LNCAP (cell line): ENCODE results near the gene KLRD1.

Source experiments
- CTCF ChIP-seq: fragments of 450-650 bp; IDR thresholded peaks from 2 replicates; pipeline ENCODE4 v1.5.1; 2017; ENCODE audit warnings: mild to moderate bottlenecking

Gene KLRD1

GRCh38 chr12:10285919-10286318 lies 21.8 kb upstream of the KLRD1 start:
- TF ChIP-seq CTCF: no peak

- no peak for TF ChIP-seq CTCF
Observed at GRCh38 chr12:10289005-10289754, 18.5 kb upstream of the KLRD1 start.

GRCh38 chr12:10291030-10291429 lies 16.6 kb upstream of the KLRD1 start:
- no peak for TF ChIP-seq CTCF

- TF ChIP-seq CTCF: no peak
Observed at GRCh38 chr12:10293151-10293550, 14.5 kb upstream of the KLRD1 start.

- no peak for TF ChIP-seq CTCF
Observed at GRCh38 chr12:10293570-10294227, 14.0 kb upstream of the KLRD1 start.

- no peak for TF ChIP-seq CTCF
Observed at GRCh38 chr12:10301103-10301502, 6.6 kb upstream of the KLRD1 start.

- TF ChIP-seq CTCF: no peak
Observed at GRCh38 chr12:10304161-10304574, 3.5 kb upstream of the KLRD1 start.
